BLaER1 treated with 17β-estradiol and CSF1 and Interleukin-3, amounts not matched to agents 10 nM and 100 nM (cell line): Measurements from ENCODE around the gene TCF4.

Experiments
- H3K27ac ChIP-seq, 11 experiments: shearing (Covaris generic); formaldehyde crosslinking; 2 replicates each; pipeline ENCODE4 v1.8.1; 2022
- H3K27me3 ChIP-seq, 11 experiments: shearing (Covaris generic); formaldehyde crosslinking; 2 replicates each; pipeline ENCODE4 v1.8.1; 2022
- H3K36me3 ChIP-seq, 11 experiments: shearing (Covaris generic); formaldehyde crosslinking; 2 replicates each; pipeline ENCODE4 v1.8.1; 2022
- H3K4me1 ChIP-seq, 10 experiments: shearing (Covaris generic); formaldehyde crosslinking; 2 replicates each; pipeline ENCODE4 v1.8.1; 2022
- H3K4me2 ChIP-seq, 11 experiments: shearing (Covaris generic); formaldehyde crosslinking; 2 replicates each; pipeline ENCODE4 v1.8.1; 2022
- H3K4me3 ChIP-seq, 10 experiments: shearing (Covaris generic); formaldehyde crosslinking; 2 replicates each; pipeline ENCODE4 v1.8.1; 2022
- H3K9ac ChIP-seq, 11 experiments: shearing (Covaris generic); formaldehyde crosslinking; 2 replicates each; pipeline ENCODE4 v1.8.1; 2022
- H3K9me3 ChIP-seq, 11 experiments: shearing (Covaris generic); formaldehyde crosslinking; replicated peaks in 1 of 11; 2 replicates each; pipeline ENCODE4 v1.8.1; 2022
- H4K20me1 ChIP-seq, 11 experiments: shearing (Covaris generic); formaldehyde crosslinking; 2 replicates each; pipeline ENCODE4 v1.8.1; 2022
- Cebpa-rat ChIP-seq, 11 experiments: shearing (Covaris generic); IDR thresholded peaks; 2 replicates each; pipeline ENCODE4 v1.8.1; 2022

Gene TCF4

GRCh38 chr18:55213586-55213985, 374.4 kb downstream of the TCF4 start:
- H3K9ac ChIP-seq: no peak overlapping the region
- no peak overlapping the region for H3K4me3 ChIP-seq
- no peak overlapping the region for H3K4me2 ChIP-seq
- no peaks in the 10 kb centered on the region for H3K27me3 ChIP-seq
- H3K4me1 ChIP-seq: no peaks in the 10 kb centered on the region
- H4K20me1 ChIP-seq: no peaks in the 10 kb centered on the region
- no peak overlapping the region for H3K27ac ChIP-seq
- peaks cover 0 to 7% (median 0%) of the 10 kb centered on the region in 11 experiments; a peak in 2 of 22 replicates for H3K9me3 ChIP-seq
- no peak for TF ChIP-seq Cebpa-rat (IDR thresholded peaks at IDR 0.05)
- H3K36me3 ChIP-seq: no peaks in the 10 kb centered on the region

GRCh38 chr18:55206927-55207326, 381.1 kb downstream of the TCF4 start:
- Histone ChIP-seq H3K9me3 (peaks cover 0 to 11% (median 5%) of the 10 kb centered on the region in 11 experiments; a peak in 4 of 22 replicates), H3K27me3 (no peaks in the 10 kb centered on the region), H3K9ac (no peak overlapping the region), H3K27ac (no peak overlapping the region), H4K20me1 (no peaks in the 10 kb centered on the region), H3K36me3 (no peaks in the 10 kb centered on the region), H3K4me1 (no peaks in the 10 kb centered on the region), H3K4me2 (no peak overlapping the region), H3K4me3 (no peak overlapping the region)
- no peak for TF ChIP-seq Cebpa-rat (IDR thresholded peaks at IDR 0.05)

GRCh38 chr18:55202232-55202917, 385.6 kb downstream of the TCF4 start:
- peaks cover 0 to 7% (median 0%) of the 10 kb centered on the region in 11 experiments; a peak in 1 of 22 replicates for H3K9me3 ChIP-seq
- H3K4me1 ChIP-seq: no peaks in the 10 kb centered on the region
- H3K36me3 ChIP-seq: no peaks in the 10 kb centered on the region
- no peak overlapping the region for H3K27ac ChIP-seq
- no peaks in the 10 kb centered on the region for H4K20me1 ChIP-seq
- H3K27me3 ChIP-seq: no peaks in the 10 kb centered on the region
- TF ChIP-seq Cebpa-rat (IDR thresholded peaks at IDR 0.05): no peak
- H3K9ac ChIP-seq: no peak overlapping the region
- H3K4me3 ChIP-seq: no peak overlapping the region
- no peak overlapping the region for H3K4me2 ChIP-seq

GRCh38 chr18:55199291-55199963, 388.6 kb downstream of the TCF4 start:
- Histone ChIP-seq H3K4me2 (no peak overlapping the region), H3K27ac (no peak overlapping the region), H3K4me3 (no peak overlapping the region), H4K20me1 (no peaks in the 10 kb centered on the region), H3K27me3 (no peaks in the 10 kb centered on the region), H3K9me3 (peaks cover 0 to 7% (median 0%) of the 10 kb centered on the region in 11 experiments; a peak in 1 of 22 replicates), H3K36me3 (no peaks in the 10 kb centered on the region), H3K4me1 (no peaks in the 10 kb centered on the region), H3K9ac (no peak overlapping the region)
- TF ChIP-seq Cebpa-rat (IDR thresholded peaks at IDR 0.05): no peak

GRCh38 chr18:55195863-55196262, 392.1 kb downstream of the TCF4 start:
- Histone ChIP-seq H3K9me3 (no peaks in the 10 kb centered on the region), H3K27ac (no peak overlapping the region), H3K4me1 (no peaks in the 10 kb centered on the region)

GRCh38 chr18:55189972-55190371, 398.0 kb downstream of the TCF4 start:
- Histone ChIP-seq H3K4me1 (no peaks in the 10 kb centered on the region), H4K20me1 (no peaks in the 10 kb centered on the region), H3K9ac (no peak overlapping the region), H3K27me3 (no peaks in the 10 kb centered on the region), H3K9me3 (peaks cover 0 to 3% (median 0%) of the 10 kb centered on the region in 11 experiments; a peak in 1 of 22 replicates), H3K4me2 (no peak overlapping the region), H3K36me3 (no peaks in the 10 kb centered on the region), H3K27ac (no peak overlapping the region), H3K4me3 (no peak overlapping the region)
- no peak for TF ChIP-seq Cebpa-rat (IDR thresholded peaks at IDR 0.05)

More at GRCh38 chr18:55195863-55196262, 392.1 kb downstream of the TCF4 start:
- Histone ChIP-seq H3K27me3 (no peaks in the 10 kb centered on the region), H3K36me3 (no peaks in the 10 kb centered on the region), H3K4me3 (no peak overlapping the region), H3K4me2 (no peak overlapping the region), H4K20me1 (no peaks in the 10 kb centered on the region), H3K9ac (no peak overlapping the region)
- no peak for TF ChIP-seq Cebpa-rat (IDR thresholded peaks at IDR 0.05)

- no peak overlapping the region for H3K9ac ChIP-seq
- no peak for TF ChIP-seq Cebpa-rat (IDR thresholded peaks at IDR 0.05)
- H3K27me3 ChIP-seq: no peaks in the 10 kb centered on the region
- H3K27ac ChIP-seq: no peak overlapping the region
- H3K4me1 ChIP-seq: no peaks in the 10 kb centered on the region
- no peak overlapping the region for H3K4me2 ChIP-seq
- H3K4me3 ChIP-seq: no peak overlapping the region
- H3K9me3 ChIP-seq: peaks cover 0 to 3% (median 0%) of the 10 kb centered on the region in 11 experiments; a peak in 1 of 22 replicates
- H4K20me1 ChIP-seq: no peaks in the 10 kb centered on the region
- H3K36me3 ChIP-seq: no peaks in the 10 kb centered on the region
Measured at GRCh38 chr18:55186588-55186987, 401.4 kb downstream of the TCF4 start.

- Histone ChIP-seq H3K27me3 (no peaks in the 10 kb centered on the region), H4K20me1 (no peaks in the 10 kb centered on the region), H3K4me1 (no peaks in the 10 kb centered on the region), H3K9ac (no peak overlapping the region), H3K27ac (no peak overlapping the region), H3K9me3 (peaks cover 0 to 3% (median 0%) of the 10 kb centered on the region in 11 experiments; a peak in 1 of 22 replicates), H3K4me3 (no peak overlapping the region), H3K4me2 (no peak overlapping the region), H3K36me3 (no peaks in the 10 kb centered on the region)
- TF ChIP-seq Cebpa-rat (IDR thresholded peaks at IDR 0.05): no peak
Measured at GRCh38 chr18:55185391-55185790, 402.6 kb downstream of the TCF4 start.

- no peak overlapping the region for H3K4me2 ChIP-seq
- H4K20me1 ChIP-seq: no peaks in the 10 kb centered on the region
- H3K9ac ChIP-seq: no peak overlapping the region
- H3K4me3 ChIP-seq: no peak overlapping the region
- no peaks in the 10 kb centered on the region for H3K27me3 ChIP-seq
- no peaks in the 10 kb centered on the region; a peak in 1 of 22 replicates for H3K9me3 ChIP-seq
- H3K27ac ChIP-seq: no peak overlapping the region
- no peaks in the 10 kb centered on the region for H3K36me3 ChIP-seq
- no peak for TF ChIP-seq Cebpa-rat (IDR thresholded peaks at IDR 0.05)
- H3K4me1 ChIP-seq: no peaks in the 10 kb centered on the region
Measured at GRCh38 chr18:55179835-55180234, 408.2 kb downstream of the TCF4 start.

- H3K4me2 ChIP-seq: no peak overlapping the region
- no peaks in the 10 kb centered on the region for H4K20me1 ChIP-seq
- no peak overlapping the region for H3K4me3 ChIP-seq
Measured at GRCh38 chr18:55179425-55179824, 408.6 kb downstream of the TCF4 start.

More at GRCh38 chr18:55179425-55179824, 408.6 kb downstream of the TCF4 start:
- TF ChIP-seq Cebpa-rat (IDR thresholded peaks at IDR 0.05): no peak
- no peak overlapping the region for H3K27ac ChIP-seq
- no peaks in the 10 kb centered on the region for H3K36me3 ChIP-seq
- no peaks in the 10 kb centered on the region for H3K4me1 ChIP-seq
- H3K27me3 ChIP-seq: no peaks in the 10 kb centered on the region
- H3K9ac ChIP-seq: no peak overlapping the region
- no peaks in the 10 kb centered on the region; a peak in 1 of 22 replicates for H3K9me3 ChIP-seq
